ENCODE measurements around the gene NPAS3.

DNA sequence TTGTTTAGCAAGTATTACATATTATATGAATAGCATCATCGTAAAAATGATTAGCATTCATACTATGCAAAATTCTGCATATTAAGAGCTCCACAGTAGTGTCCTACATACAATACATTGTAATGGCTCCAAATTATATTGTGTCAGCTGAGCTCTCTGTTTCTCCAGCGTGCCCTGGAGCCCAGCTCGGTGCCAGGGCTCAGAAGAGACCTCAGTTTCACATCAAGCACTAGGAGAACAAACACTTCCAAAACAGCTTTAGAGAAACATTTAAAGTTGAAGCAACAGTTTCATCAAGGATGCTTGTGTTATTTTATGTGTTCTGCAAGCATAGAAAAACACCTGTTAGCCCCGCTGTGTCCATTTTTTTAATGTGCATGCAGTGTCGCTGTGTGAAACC lies 555.3 kb downstream of the NPAS3 start:
- TF ChIP-seq EZH2 (IDR thresholded peaks at IDR 0.05) = no peak
- no peak for TF ChIP-seq ZBTB33 (IDR thresholded peaks at IDR 0.05; ENCODE audit: extremely low read depth, insufficient replicate concordance, low read length)
- TF ChIP-seq SIN3A (IDR thresholded peaks at IDR 0.05; ENCODE audit: low read depth) = no peak
- TF ChIP-seq, protein P1, sequence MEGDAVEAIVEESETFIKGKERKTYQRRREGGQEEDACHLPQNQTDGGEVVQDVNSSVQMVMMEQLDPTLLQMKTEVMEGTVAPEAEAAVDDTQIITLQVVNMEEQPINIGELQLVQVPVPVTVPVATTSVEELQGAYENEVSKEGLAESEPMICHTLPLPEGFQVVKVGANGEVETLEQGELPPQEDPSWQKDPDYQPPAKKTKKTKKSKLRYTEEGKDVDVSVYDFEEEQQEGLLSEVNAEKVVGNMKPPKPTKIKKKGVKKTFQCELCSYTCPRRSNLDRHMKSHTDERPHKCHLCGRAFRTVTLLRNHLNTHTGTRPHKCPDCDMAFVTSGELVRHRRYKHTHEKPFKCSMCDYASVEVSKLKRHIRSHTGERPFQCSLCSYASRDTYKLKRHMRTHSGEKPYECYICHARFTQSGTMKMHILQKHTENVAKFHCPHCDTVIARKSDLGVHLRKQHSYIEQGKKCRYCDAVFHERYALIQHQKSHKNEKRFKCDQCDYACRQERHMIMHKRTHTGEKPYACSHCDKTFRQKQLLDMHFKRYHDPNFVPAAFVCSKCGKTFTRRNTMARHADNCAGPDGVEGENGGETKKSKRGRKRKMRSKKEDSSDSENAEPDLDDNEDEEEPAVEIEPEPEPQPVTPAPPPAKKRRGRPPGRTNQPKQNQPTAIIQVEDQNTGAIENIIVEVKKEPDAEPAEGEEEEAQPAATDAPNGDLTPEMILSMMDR (IDR thresholded peaks at IDR 0.05 in 2 of 3, conservative IDR thresholded peaks at IDR 0.05 in 1 of 3; ENCODE audit: borderline replicate concordance in 1 of 3, insufficient read depth in 1 of 3, low read depth in 2 of 3, low read length in 2 of 3) = no peak
- TF ChIP-seq EZH2phosphoT487 (IDR thresholded peaks at IDR 0.05; ENCODE audit: borderline replicate concordance) = no peak
- no peak for TF ChIP-seq SP1 (IDR thresholded peaks at IDR 0.05; ENCODE audit: low read depth)
- TF ChIP-seq, protein P2, sequence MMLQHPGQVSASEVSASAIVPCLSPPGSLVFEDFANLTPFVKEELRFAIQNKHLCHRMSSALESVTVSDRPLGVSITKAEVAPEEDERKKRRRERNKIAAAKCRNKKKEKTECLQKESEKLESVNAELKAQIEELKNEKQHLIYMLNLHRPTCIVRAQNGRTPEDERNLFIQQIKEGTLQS (IDR thresholded peaks at IDR 0.05) = no peak
